ENCODE data around the gene DACH1. TPM values are rescaled to one million over a fixed set of nuclear protein-coding genes. Genes with fewer than 3 reads are reported as not detected.

The DACH1 gene
- total RNA-seq, 1 experiment from 2014 or later = 0.31 TPM

DNA sequence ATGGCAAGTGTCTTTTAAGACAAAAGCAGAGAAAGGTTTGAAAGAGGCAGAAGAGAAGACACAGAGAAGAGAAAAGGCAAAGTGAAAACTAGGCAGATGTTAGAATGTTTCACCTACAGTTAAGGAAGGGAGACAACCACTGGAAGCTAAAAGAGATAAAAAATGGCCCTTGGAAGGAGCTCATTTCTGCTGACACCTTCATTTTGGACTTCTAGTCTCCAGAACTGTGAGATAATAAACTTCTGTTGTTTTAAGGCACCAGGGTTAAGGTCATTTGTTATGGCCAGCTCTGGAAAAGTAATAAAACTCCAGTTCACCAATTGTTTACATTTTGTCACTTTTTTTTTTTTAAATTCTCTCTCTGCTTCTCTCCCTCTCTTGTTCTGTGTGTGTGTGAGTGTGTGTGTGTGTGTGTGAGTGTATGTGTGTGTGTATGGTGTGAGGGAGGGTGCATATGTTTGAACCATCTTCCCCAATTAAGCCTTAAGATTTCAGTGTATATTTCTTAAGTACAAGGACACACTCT is 374.6 kb downstream of the DACH1 start (continued):
- TF ChIP-seq MXD4 (CRISPR knock-in tag; IDR thresholded peaks at IDR 0.05; ENCODE audit: borderline replicate concordance) (no peak), NR2C2 (CRISPR knock-in tag; IDR thresholded peaks at IDR 0.05) (no peak), FOXP1 (CRISPR knock-in tag; IDR thresholded peaks at IDR 0.05; ENCODE audit: borderline replicate concordance) (no peak), CREB1 (CRISPR knock-in tag; IDR thresholded peaks at IDR 0.05) (no peak), SOX15 (CRISPR knock-in tag; IDR thresholded peaks at IDR 0.05) (no peak)
- TF ChIP-seq, protein P1, sequence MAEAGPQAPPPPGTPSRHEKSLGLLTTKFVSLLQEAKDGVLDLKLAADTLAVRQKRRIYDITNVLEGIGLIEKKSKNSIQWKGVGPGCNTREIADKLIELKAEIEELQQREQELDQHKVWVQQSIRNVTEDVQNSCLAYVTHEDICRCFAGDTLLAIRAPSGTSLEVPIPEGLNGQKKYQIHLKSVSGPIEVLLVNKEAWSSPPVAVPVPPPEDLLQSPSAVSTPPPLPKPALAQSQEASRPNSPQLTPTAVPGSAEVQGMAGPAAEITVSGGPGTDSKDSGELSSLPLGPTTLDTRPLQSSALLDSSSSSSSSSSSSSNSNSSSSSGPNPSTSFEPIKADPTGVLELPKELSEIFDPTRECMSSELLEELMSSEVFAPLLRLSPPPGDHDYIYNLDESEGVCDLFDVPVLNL (CRISPR knock-in tag; IDR thresholded peaks at IDR 0.05; ENCODE audit: borderline replicate concordance, low read depth) = no peak

DNA sequence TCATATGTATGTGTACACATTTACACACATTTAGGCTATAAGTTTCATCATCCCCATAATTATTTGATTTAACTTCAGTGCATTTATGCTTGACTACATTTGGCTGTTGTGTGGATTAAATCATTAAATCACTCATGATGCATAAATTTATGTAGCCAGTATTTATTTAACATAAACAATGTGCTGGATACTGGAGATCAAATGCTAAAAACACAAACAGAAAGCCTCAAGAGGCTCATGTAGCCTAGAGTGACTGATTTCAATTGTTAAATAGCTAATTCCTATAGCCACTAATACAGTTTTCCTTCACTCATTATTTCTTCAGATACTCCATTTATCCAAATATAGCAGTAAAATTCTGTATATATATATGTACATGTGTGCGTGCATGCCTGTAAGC is 376.0 kb downstream of the DACH1 start:
- no peak for DNase-seq (ENCODE audit: low spot score)
- no peaks in the 10 kb centered on the region for H3K36me3 Mint-ChIP-seq
- no peak overlapping the region for H3K27ac Mint-ChIP-seq
- H3K4me1 Mint-ChIP-seq = no peaks in the 10 kb centered on the region
- CTCF ChIA-PET = no interaction called here
- no peak overlapping the region for H3K4me3 Mint-ChIP-seq
- no peaks in the 10 kb centered on the region for H3K27me3 Mint-ChIP-seq (ENCODE audit: low read depth)
- H3K9me3 Mint-ChIP-seq = no peaks in the 10 kb centered on the region
- POLR2A ChIA-PET = no interaction called here
- no peak for ATAC-seq
- TF ChIP-seq OVOL2 (CRISPR knock-in tag; IDR thresholded peaks at IDR 0.05; ENCODE audit: borderline replicate concordance) = no peak
- TF ChIP-seq, protein P2, sequence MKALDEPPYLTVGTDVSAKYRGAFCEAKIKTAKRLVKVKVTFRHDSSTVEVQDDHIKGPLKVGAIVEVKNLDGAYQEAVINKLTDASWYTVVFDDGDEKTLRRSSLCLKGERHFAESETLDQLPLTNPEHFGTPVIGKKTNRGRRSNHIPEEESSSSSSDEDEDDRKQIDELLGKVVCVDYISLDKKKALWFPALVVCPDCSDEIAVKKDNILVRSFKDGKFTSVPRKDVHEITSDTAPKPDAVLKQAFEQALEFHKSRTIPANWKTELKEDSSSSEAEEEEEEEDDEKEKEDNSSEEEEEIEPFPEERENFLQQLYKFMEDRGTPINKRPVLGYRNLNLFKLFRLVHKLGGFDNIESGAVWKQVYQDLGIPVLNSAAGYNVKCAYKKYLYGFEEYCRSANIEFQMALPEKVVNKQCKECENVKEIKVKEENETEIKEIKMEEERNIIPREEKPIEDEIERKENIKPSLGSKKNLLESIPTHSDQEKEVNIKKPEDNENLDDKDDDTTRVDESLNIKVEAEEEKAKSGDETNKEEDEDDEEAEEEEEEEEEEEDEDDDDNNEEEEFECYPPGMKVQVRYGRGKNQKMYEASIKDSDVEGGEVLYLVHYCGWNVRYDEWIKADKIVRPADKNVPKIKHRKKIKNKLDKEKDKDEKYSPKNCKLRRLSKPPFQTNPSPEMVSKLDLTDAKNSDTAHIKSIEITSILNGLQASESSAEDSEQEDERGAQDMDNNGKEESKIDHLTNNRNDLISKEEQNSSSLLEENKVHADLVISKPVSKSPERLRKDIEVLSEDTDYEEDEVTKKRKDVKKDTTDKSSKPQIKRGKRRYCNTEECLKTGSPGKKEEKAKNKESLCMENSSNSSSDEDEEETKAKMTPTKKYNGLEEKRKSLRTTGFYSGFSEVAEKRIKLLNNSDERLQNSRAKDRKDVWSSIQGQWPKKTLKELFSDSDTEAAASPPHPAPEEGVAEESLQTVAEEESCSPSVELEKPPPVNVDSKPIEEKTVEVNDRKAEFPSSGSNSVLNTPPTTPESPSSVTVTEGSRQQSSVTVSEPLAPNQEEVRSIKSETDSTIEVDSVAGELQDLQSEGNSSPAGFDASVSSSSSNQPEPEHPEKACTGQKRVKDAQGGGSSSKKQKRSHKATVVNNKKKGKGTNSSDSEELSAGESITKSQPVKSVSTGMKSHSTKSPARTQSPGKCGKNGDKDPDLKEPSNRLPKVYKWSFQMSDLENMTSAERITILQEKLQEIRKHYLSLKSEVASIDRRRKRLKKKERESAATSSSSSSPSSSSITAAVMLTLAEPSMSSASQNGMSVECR (CRISPR knock-in tag; IDR thresholded peaks at IDR 0.05; ENCODE audit: borderline replicate concordance) = no peak
- TF ChIP-seq ZBTB21 (CRISPR knock-in tag; IDR thresholded peaks at IDR 0.05; ENCODE audit: borderline replicate concordance) = no peak
- TF ChIP-seq ZNF416 (CRISPR knock-in tag; IDR thresholded peaks at IDR 0.05) = no peak
- TF ChIP-seq, protein P3, sequence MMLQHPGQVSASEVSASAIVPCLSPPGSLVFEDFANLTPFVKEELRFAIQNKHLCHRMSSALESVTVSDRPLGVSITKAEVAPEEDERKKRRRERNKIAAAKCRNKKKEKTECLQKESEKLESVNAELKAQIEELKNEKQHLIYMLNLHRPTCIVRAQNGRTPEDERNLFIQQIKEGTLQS (CRISPR knock-in tag; conservative IDR thresholded peaks at IDR 0.05) = no peak
- no peak for TF ChIP-seq GTF2I (CRISPR knock-in tag; conservative IDR thresholded peaks at IDR 0.05)
- no peak for TF ChIP-seq GRHL2 (CRISPR knock-in tag; IDR thresholded peaks at IDR 0.05; ENCODE audit: insufficient replicate concordance, severe bottlenecking)
- TF ChIP-seq, protein P4, sequence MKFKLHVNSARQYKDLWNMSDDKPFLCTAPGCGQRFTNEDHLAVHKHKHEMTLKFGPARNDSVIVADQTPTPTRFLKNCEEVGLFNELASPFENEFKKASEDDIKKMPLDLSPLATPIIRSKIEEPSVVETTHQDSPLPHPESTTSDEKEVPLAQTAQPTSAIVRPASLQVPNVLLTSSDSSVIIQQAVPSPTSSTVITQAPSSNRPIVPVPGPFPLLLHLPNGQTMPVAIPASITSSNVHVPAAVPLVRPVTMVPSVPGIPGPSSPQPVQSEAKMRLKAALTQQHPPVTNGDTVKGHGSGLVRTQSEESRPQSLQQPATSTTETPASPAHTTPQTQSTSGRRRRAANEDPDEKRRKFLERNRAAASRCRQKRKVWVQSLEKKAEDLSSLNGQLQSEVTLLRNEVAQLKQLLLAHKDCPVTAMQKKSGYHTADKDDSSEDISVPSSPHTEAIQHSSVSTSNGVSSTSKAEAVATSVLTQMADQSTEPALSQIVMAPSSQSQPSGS (CRISPR knock-in tag; IDR thresholded peaks at IDR 0.05; ENCODE audit: borderline replicate concordance, low read depth) = no peak
- no peak for TF ChIP-seq ELF4 (CRISPR knock-in tag; IDR thresholded peaks at IDR 0.05; ENCODE audit: low read depth)
- no peak for TF ChIP-seq TCF7 (CRISPR knock-in tag; IDR thresholded peaks at IDR 0.05; ENCODE audit: low read depth)
- no peak for TF ChIP-seq PRRX2 (CRISPR knock-in tag; IDR thresholded peaks at IDR 0.05)
- no peak for TF ChIP-seq NFYB (CRISPR knock-in tag; conservative IDR thresholded peaks at IDR 0.05; ENCODE audit: low read depth)
- TF ChIP-seq NFATC4 (CRISPR knock-in tag; IDR thresholded peaks at IDR 0.05) = no peak
- TF ChIP-seq, protein P5, sequence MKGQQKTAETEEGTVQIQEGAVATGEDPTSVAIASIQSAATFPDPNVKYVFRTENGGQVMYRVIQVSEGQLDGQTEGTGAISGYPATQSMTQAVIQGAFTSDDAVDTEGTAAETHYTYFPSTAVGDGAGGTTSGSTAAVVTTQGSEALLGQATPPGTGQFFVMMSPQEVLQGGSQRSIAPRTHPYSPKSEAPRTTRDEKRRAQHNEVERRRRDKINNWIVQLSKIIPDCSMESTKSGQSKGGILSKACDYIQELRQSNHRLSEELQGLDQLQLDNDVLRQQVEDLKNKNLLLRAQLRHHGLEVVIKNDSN (CRISPR knock-in tag; IDR thresholded peaks at IDR 0.05) = no peak
- TF ChIP-seq TP53 (CRISPR knock-in tag; IDR thresholded peaks at IDR 0.05) = no peak
